CD4-positive, alpha-beta memory T cell (primary cell): ENCODE measurements around the gene ZMYND10. TPM values are rescaled to one million over a fixed set of nuclear protein-coding genes. Genes with fewer than 3 reads are reported as not detected.
A peak's percentile ranks its signal among the peaks of the same experiment; 100 is the strongest.

Source experiments
- CTCF ChIA-PET: fragments of 350-600 bp; sonication (Branson Sonifier 250); formaldehyde crosslinking; loops from one replicate; lab custom pipeline; 2021; ENCODE audit warnings: inconsistent platforms; ENCODE audit not compliant: partially characterized antibody; lab: Charles Lee
- POLR2A ChIA-PET: fragments of 350-600 bp; sonication (Branson Sonifier 250); formaldehyde crosslinking; loops from one replicate; lab custom pipeline; 2021; ENCODE audit not compliant: partially characterized antibody; lab: Charles Lee
- DNase-seq, 5 donors: peaks; one replicate each; pipeline versions ENCODE4 v3.0.0 to v3.0.0-alpha.2; 2020 to 2022; ENCODE audit warnings: mixed read lengths in 1 of 5
- H3K27ac ChIP-seq: one replicate; pipeline ENCODE4 v1.7.0; 2013; ENCODE audit warnings: low read depth, low read length
- H3K27me3 ChIP-seq: 2 replicates; pipeline ENCODE4 v1.7.0; 2013; ENCODE audit warnings: mild to moderate bottlenecking, low read length, moderate library complexity; ENCODE audit not compliant: insufficient read depth
- H3K36me3 ChIP-seq: 2 replicates; pipeline ENCODE4 v1.7.0; 2013; ENCODE audit warnings: mild to moderate bottlenecking, low read length, moderate library complexity; ENCODE audit not compliant: insufficient read depth
- H3K4me1 ChIP-seq: 2 replicates; pipeline ENCODE4 v1.7.0; 2013; ENCODE audit warnings: mild to moderate bottlenecking, low read length, moderate library complexity; ENCODE audit not compliant: insufficient read depth
- H3K4me3 ChIP-seq, 2 donors: one replicate each; pipeline ENCODE4 v1.7.0; 2013; ENCODE audit warnings: low read length in 2 of 2, mild to moderate bottlenecking in 1 of 2
- H3K9me3 ChIP-seq, 2 donors: one replicate each; pipeline ENCODE4 v1.7.0; 2013; ENCODE audit warnings: low read length in 2 of 2, control low read depth in 1 of 2; ENCODE audit not compliant: control insufficient read depth in 1 of 2
- H3K27ac Mint-ChIP-seq, 7 donors: one replicate each; pipeline ENCODE4 v1.8.0; 2020 to 2021; ENCODE audit warnings: mixed read lengths in 7 of 7, mild to moderate bottlenecking in 6 of 7, inconsistent platforms in 3 of 7, moderate library complexity in 3 of 7
- H3K27me3 Mint-ChIP-seq, 2 donors: one replicate each; pipeline ENCODE4 v1.8.0; 2020 to 2021; ENCODE audit warnings: mixed read lengths in 2 of 2
- H3K36me3 Mint-ChIP-seq, 2 donors: one replicate each; pipeline ENCODE4 v1.8.0; 2020 to 2021; ENCODE audit warnings: mixed read lengths in 2 of 2, inconsistent platforms in 1 of 2, mild to moderate bottlenecking in 1 of 2
- H3K4me1 Mint-ChIP-seq, 4 donors: one replicate each; pipeline ENCODE4 v1.8.0; 2020 to 2021; ENCODE audit warnings: mixed read lengths in 4 of 4, mild to moderate bottlenecking in 1 of 4
- H3K4me3 Mint-ChIP-seq, 8 donors: one replicate each; pipeline ENCODE4 v1.8.0; 2020 to 2021; ENCODE audit warnings: mixed read lengths in 8 of 8, mild to moderate bottlenecking in 7 of 8, moderate library complexity in 6 of 8, inconsistent platforms in 3 of 8
- H3K9me3 Mint-ChIP-seq, 8 donors: one replicate each; pipeline ENCODE4 v1.8.0; 2020 to 2021; ENCODE audit warnings: mixed read lengths in 8 of 8, mild to moderate bottlenecking in 5 of 8, inconsistent platforms in 3 of 8, moderate library complexity in 1 of 8
- intact Hi-C: fragments of 100-400 bp; cut with micrococcal nuclease; formaldehyde crosslinking; loops from one replicate; pipeline ENCODE4 v1.15.1; 2023
- polyA plus RNA-seq, 2 donors: library from polyadenylated mRNA; unstranded; fragments of 300-500 nt; fragmentation: Illumina TruSeq; gene quantifications; one replicate each; pipeline ENCODE4 v1.2.3, GENCODE V29; 2021
- total RNA-seq, 2 experiments: library from RNA; stranded (reverse); gene quantifications; one replicate each; pipeline ENCODE4 v1.2.3, GENCODE V29; 2021

ZMYND10 gene
- total and polyA plus RNA-seq, 4 experiments from 2014 or later = 3.7 to 4.2 TPM; not detected in 2

- H3K27ac ChIP-seq = peak overlapping the region; percentile 73
- peak; percentile 80 to 88 (median 83) for DNase-seq
- H3K27me3 ChIP-seq = no peaks in the 10 kb centered on the region
- no peaks in the 10 kb centered on the region for H3K9me3 Mint-ChIP-seq
- peak overlapping the region; percentile 90 to 95 (median 93) for H3K27ac Mint-ChIP-seq
- H3K27me3 Mint-ChIP-seq = no peaks in the 10 kb centered on the region
- H3K4me1 Mint-ChIP-seq = peaks cover 18 to 57% (median 38%) of the 10 kb centered on the region in 4 donors
- intact Hi-C loops = loop anchor here (1.0 to 2.0 kb wide), 4 partner anchors 16 to 95 kb away; partner anchors contain the start of genes HYAL3, IFRD2 and NAA80
- no peaks in the 10 kb centered on the region for H3K9me3 ChIP-seq
- peak overlapping the region; percentile 23 to 87 for H3K4me3 ChIP-seq
- peaks cover 10% of the 10 kb centered on the region for H3K36me3 ChIP-seq
- peaks cover 38% of the 10 kb centered on the region for H3K4me1 ChIP-seq
- peak overlapping the region; percentile 80 to 90 (median 86) for H3K4me3 Mint-ChIP-seq
- ChIA-PET POLR2A (interaction anchor here (0.6 to 14.4 kb wide), 10 partner anchors 11 to 212 kb away, joined by 3 to 144 read pairs (median 4); partner anchors contain the start of genes CYB561D2, HYAL3, IFRD2 and NAA80), CTCF (interaction anchor here (1.0 to 5.6 kb wide), 5 partner anchors 10 to 29 kb away, joined by 3 to 37 read pairs (median 6); partner anchors contain the start of genes HYAL3, IFRD2 and NAA80)
- H3K36me3 Mint-ChIP-seq = peaks cover 0 to 15% of the 10 kb centered on the region in 2 donors
Observed at GRCh38 chr3:50321336-50322114, 24.0 kb downstream of the ZMYND10 start.

DNA sequence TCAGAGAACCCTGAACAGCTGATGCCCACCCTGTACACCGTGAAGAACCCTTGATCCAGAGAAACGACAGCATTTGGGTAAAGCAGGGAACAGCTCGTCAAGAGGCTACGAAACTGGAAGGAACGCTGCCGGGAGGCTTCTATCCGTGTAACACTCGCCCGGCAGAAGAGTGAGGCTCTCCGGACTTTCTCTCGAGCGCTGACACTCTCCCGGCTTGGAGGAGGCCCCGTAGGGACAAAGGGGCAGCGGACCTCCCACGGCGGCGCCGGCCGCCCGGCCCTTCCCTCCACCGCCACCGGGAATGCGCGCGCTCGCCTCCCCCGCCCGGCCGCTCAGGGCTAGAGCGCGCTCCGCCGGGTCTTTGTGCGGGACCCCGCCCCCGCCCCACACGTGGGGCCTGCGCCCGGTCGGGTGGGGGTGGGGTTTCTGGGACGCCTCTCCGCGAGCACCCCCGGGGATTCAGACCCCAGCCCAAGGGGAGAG is 24.6 kb downstream of the ZMYND10 start:
- peak overlapping the region; percentile 73 for H3K27ac ChIP-seq
- H3K27ac Mint-ChIP-seq = peak overlapping the region in 6 of 7 donors; percentile 81 to 97 (median 94)
- H3K4me1 ChIP-seq = peaks cover 45% of the 10 kb centered on the region
- no peaks in the 10 kb centered on the region for H3K27me3 ChIP-seq
- H3K36me3 ChIP-seq = peaks cover 6% of the 10 kb centered on the region
- POLR2A ChIA-PET = interaction anchor here (0.6 to 14.4 kb wide), 8 partner anchors 15 to 212 kb away, joined by 3 to 144 read pairs (median 4); partner anchors contain the start of genes CYB561D2, HYAL3, IFRD2 and NAA80
- no peaks in the 10 kb centered on the region for H3K9me3 Mint-ChIP-seq
- peak overlapping the region; percentile 74 to 87 for H3K4me3 ChIP-seq
- DNase-seq = no peak
- CTCF ChIA-PET = interaction anchor here (1.0 to 5.6 kb wide), 6 partner anchors 10 to 94 kb away, joined by 3 to 37 read pairs (median 6); partner anchors contain the start of genes HYAL3, IFRD2 and NAA80
- H3K36me3 Mint-ChIP-seq = peaks cover 0 to 14% of the 10 kb centered on the region in 2 donors
- no peaks in the 10 kb centered on the region for H3K27me3 Mint-ChIP-seq
- intact Hi-C loops = loop anchor here (1.0 to 2.0 kb wide), 4 partner anchors 16 to 94 kb away; partner anchors contain the start of genes HYAL3, IFRD2 and NAA80
- peaks cover 22 to 62% (median 42%) of the 10 kb centered on the region in 4 donors for H3K4me1 Mint-ChIP-seq
- peak overlapping the region; percentile 86 to 95 (median 94) for H3K4me3 Mint-ChIP-seq
- no peaks in the 10 kb centered on the region for H3K9me3 ChIP-seq

DNA sequence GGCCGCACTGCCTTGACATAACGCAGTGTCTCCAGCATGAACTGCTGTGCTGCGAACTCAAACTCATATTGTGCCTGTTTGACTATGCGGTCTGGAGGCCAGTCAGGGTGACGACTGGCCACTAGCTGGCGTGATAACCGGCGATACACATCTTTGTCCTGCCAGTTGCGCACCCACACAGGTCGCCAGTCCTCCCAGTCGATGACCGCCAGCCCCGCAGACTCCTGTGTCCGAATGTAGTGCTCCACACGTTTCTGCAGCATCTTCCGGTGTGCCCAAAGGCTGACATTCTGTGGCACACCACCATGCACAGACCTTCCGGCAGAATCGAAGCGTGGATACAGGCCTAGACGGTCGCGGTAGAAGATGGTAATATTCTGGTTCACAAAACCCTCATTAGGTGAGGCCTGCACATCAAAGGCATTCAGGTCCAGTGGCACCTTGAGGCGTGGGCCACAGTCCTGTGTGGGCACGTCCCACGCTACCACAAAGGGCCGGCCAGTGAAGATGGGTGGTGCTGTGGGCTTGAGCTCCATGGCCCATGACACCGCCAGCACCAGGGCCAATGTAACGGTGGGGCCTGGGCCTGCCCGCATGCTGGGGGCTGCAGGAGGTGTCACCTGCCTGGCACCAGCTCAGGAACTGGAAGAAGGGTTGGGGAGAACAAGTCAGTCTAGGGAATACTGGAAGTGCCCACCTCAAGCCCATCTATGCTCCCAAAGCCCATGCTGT is 25.5 kb downstream of the ZMYND10 start:
- no peaks in the 10 kb centered on the region for H3K27me3 ChIP-seq
- no peaks in the 10 kb centered on the region for H3K36me3 ChIP-seq
- peaks cover 25 to 62% (median 44%) of the 10 kb centered on the region in 4 donors for H3K4me1 Mint-ChIP-seq
- H3K4me3 Mint-ChIP-seq = peak overlapping the region; percentile 86 to 95 (median 94)
- CTCF ChIA-PET = interaction anchor here (1.0 to 5.6 kb wide), 5 partner anchors 14 to 125 kb away, joined by 3 to 37 read pairs (median 5); partner anchors contain the start of genes HYAL3 and NAA80
- no peaks in the 10 kb centered on the region for H3K9me3 Mint-ChIP-seq
- intact Hi-C loops = loop anchor here (2.0 to 5.0 kb wide), 2 partner anchors 93 to 848 kb away; partner anchors contain the start of gene DAG1
- DNase-seq = peak in 1 of 5 donors; percentile 25
- peak overlapping the region; percentile 74 to 87 for H3K4me3 ChIP-seq
- no peaks in the 10 kb centered on the region for H3K9me3 ChIP-seq
- peak overlapping the region; percentile 41 to 97 (median 93) for H3K27ac Mint-ChIP-seq
- peaks cover 49% of the 10 kb centered on the region for H3K4me1 ChIP-seq
- no peaks in the 10 kb centered on the region for H3K27me3 Mint-ChIP-seq
- H3K27ac ChIP-seq = peak overlapping the region; percentile 73
- POLR2A ChIA-PET = interaction anchor here (1.3 to 14.4 kb wide), 5 partner anchors 16 to 28 kb away, joined by 3 to 144 read pairs (median 10); partner anchors contain the start of genes HYAL3, IFRD2, NAA80 and RASSF1
- peaks cover 0 to 8% of the 10 kb centered on the region in 2 donors for H3K36me3 Mint-ChIP-seq

DNA sequence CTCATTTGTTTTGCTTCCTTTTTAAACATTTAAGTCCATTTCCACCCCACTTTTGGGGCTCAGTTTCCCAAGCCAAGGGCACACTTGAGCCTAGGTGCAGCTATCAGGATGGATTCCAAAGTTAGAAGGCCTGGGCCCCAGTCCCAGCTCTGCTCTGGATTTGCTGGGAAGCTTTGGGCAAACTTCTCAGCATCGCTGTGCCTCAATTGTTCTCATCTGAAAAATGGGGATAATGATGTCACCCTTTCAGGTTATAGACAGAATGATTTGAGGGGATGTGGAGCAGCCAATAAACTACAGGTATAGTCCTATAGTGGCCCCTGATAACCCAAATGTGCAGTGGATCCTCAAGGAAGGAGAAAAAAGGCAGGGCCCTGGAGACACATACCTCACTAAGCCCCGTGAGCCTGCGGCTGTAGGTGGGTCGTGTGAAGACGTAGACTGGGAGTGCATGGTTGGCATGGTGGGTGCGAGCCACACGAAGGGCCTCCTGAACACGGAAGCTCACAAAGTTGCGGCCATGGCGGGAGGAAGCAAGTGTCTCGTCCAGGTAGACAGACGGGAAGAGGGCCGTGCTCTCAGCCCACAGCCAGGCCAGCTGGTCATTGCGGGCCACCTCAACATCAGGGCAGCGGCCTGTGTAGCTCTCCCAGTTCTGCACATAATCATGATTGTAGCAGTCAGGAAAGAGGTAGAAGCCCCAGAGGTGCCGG is 26.2 kb downstream of the ZMYND10 start:
- H3K36me3 Mint-ChIP-seq = peaks cover 0 to 2% of the 10 kb centered on the region in 2 donors
- H3K27ac Mint-ChIP-seq = peak overlapping the region in 3 of 7 donors; percentile 22 to 81 (median 72)
- DNase-seq = peak in 1 of 5 donors; percentile 31
- Histone ChIP-seq H3K27ac (no peak overlapping the region), H3K36me3 (no peaks in the 10 kb centered on the region), H3K4me3 (no peak overlapping the region), H3K27me3 (no peaks in the 10 kb centered on the region), H3K9me3 (no peaks in the 10 kb centered on the region), H3K4me1 (peaks cover 49% of the 10 kb centered on the region)
- intact Hi-C loops = loop anchor here (5.0 kb wide), 1 partner anchor 847 kb away; the partner anchor contains the start of gene DAG1
- no peaks in the 10 kb centered on the region for H3K9me3 Mint-ChIP-seq
- CTCF ChIA-PET = interaction anchor here (0.6 to 2.4 kb wide), 4 partner anchors 8 to 125 kb away, joined by 3 to 5 read pairs (median 3); partner anchors contain the start of gene TUSC2
- POLR2A ChIA-PET = interaction anchor here (2.9 to 14.4 kb wide), 4 partner anchors 10 to 27 kb away, joined by 10 to 144 read pairs (median 60); partner anchors contain the start of genes HYAL3, IFRD2, NAA80 and TUSC2
- peaks cover 24 to 58% (median 39%) of the 10 kb centered on the region in 4 donors for H3K4me1 Mint-ChIP-seq
- peak overlapping the region in 7 of 8 donors; percentile 29 to 80 (median 48) for H3K4me3 Mint-ChIP-seq
- no peaks in the 10 kb centered on the region for H3K27me3 Mint-ChIP-seq

- Histone ChIP-seq H3K36me3 (no peaks in the 10 kb centered on the region), H3K4me3 (no peak overlapping the region), H3K9me3 (no peaks in the 10 kb centered on the region), H3K4me1 (peaks cover 49% of the 10 kb centered on the region), H3K27ac (no peak overlapping the region), H3K27me3 (no peaks in the 10 kb centered on the region)
- ChIA-PET POLR2A (interaction anchor here (2.9 to 14.4 kb wide), 4 partner anchors 11 to 26 kb away, joined by 10 to 144 read pairs (median 60); partner anchors contain the start of genes HYAL3, IFRD2, NAA80 and TUSC2), CTCF (interaction anchor here (0.6 to 2.4 kb wide), 5 partner anchors 9 to 900 kb away, joined by 3 to 5 read pairs (median 4); partner anchors contain the start of gene TUSC2)
- intact Hi-C loops = loop anchor here (5.0 kb wide), 1 partner anchor 846 kb away; the partner anchor contains the start of gene DAG1
- Mint-ChIP-seq H3K36me3 (peaks cover 0 to 2% of the 10 kb centered on the region in 2 donors), H3K27ac (peak overlapping the region in 3 of 7 donors; percentile 64 to 72 (median 70)), H3K9me3 (no peaks in the 10 kb centered on the region), H3K4me1 (peaks cover 23 to 56% (median 39%) of the 10 kb centered on the region in 4 donors), H3K4me3 (peak overlapping the region in 3 of 8 donors; percentile 43 to 46 (median 46)), H3K27me3 (no peaks in the 10 kb centered on the region)
- peak in 1 of 5 donors; percentile 24 for DNase-seq
Observed at GRCh38 chr3:50318615-50319014, 26.9 kb downstream of the ZMYND10 start.
